Chondrocyte (in vitro differentiated cells): ENCODE measurements around the gene CTSF. TPM values are rescaled to one million over a fixed set of nuclear protein-coding genes. Genes with fewer than 3 reads are reported as not detected.

Experiments
- DNase-seq: peaks from one replicate; pipeline ENCODE4 v3.0.0; 2021; ENCODE audit warnings: mixed read lengths, low spot score
- H3K27ac Mint-ChIP-seq: one replicate; pipeline ENCODE4 v1.8.0; 2021; ENCODE audit warnings: mild to moderate bottlenecking, moderate library complexity, mixed read lengths; ENCODE audit not compliant: unreplicated experiment
- H3K27me3 Mint-ChIP-seq: 2 replicates; pipeline ENCODE4 v1.8.0; 2021; ENCODE audit warnings: low read depth, mixed read lengths
- H3K36me3 Mint-ChIP-seq: 2 replicates; pipeline ENCODE4 v1.8.0; 2021; ENCODE audit warnings: low read depth, mixed read lengths
- H3K4me1 Mint-ChIP-seq: 2 replicates; pipeline ENCODE4 v1.8.0; 2021; ENCODE audit warnings: low read depth, mild to moderate bottlenecking, mixed read lengths
- H3K4me3 Mint-ChIP-seq: one replicate; pipeline ENCODE4 v1.8.0; 2021; ENCODE audit warnings: mild to moderate bottlenecking, moderate library complexity, mixed read lengths; ENCODE audit not compliant: unreplicated experiment
- H3K9me3 Mint-ChIP-seq: 2 replicates; pipeline ENCODE4 v1.8.0; 2021; ENCODE audit warnings: low read depth, mixed read lengths
- CTCF ChIP-seq: fragments of 200-600 bp; sonication (generic); IDR thresholded peaks from 2 replicates; pipeline ENCODE4 v1.5.0; 2021; ENCODE audit warnings: antibody characterized with exemption, mild to moderate bottlenecking, moderate library complexity
- total RNA-seq: library from RNA; stranded (reverse); gene quantifications from 3 replicates; pipeline ENCODE4 v1.2.1, GENCODE V29; 2021

CTSF gene
- total RNA-seq, 1 donor from 2014 or later: not detected

- no peak for DNase-seq
- H3K9me3 Mint-ChIP-seq: no peaks in the 10 kb centered on the region
- H3K36me3 Mint-ChIP-seq: no peaks in the 10 kb centered on the region
- TF ChIP-seq CTCF: no peak
- H3K27me3 Mint-ChIP-seq: no peaks in the 10 kb centered on the region
- no peak overlapping the region for H3K27ac Mint-ChIP-seq
- no peaks in the 10 kb centered on the region for H3K4me1 Mint-ChIP-seq
- H3K4me3 Mint-ChIP-seq: no peak overlapping the region
These were observed 12.3 kb downstream of the CTSF start for GRCh38 chr11:66556086-66556485.

GRCh38 chr11:66555416-66555815, 13.0 kb downstream of the CTSF start:
- no peak for TF ChIP-seq CTCF
- DNase-seq: no peak
- Mint-ChIP-seq H3K36me3 (no peaks in the 10 kb centered on the region), H3K9me3 (no peaks in the 10 kb centered on the region), H3K4me3 (no peak overlapping the region), H3K27me3 (no peaks in the 10 kb centered on the region), H3K27ac (no peak overlapping the region), H3K4me1 (no peaks in the 10 kb centered on the region)

- Mint-ChIP-seq H3K4me1 (no peaks in the 10 kb centered on the region), H3K36me3 (no peaks in the 10 kb centered on the region), H3K27me3 (no peaks in the 10 kb centered on the region), H3K9me3 (no peaks in the 10 kb centered on the region), H3K27ac (no peak overlapping the region), H3K4me3 (no peak overlapping the region)
- DNase-seq: no peak
- no peak for TF ChIP-seq CTCF
These were observed 13.8 kb downstream of the CTSF start for GRCh38 chr11:66554602-66555001.

- no peaks in the 10 kb centered on the region for H3K9me3 Mint-ChIP-seq
- no peak overlapping the region for H3K27ac Mint-ChIP-seq
- no peak for TF ChIP-seq CTCF
- DNase-seq: no peak
- no peak overlapping the region for H3K4me3 Mint-ChIP-seq
- no peaks in the 10 kb centered on the region for H3K36me3 Mint-ChIP-seq
- H3K4me1 Mint-ChIP-seq: peaks cover 6% of the 10 kb centered on the region
- H3K27me3 Mint-ChIP-seq: no peaks in the 10 kb centered on the region
These were observed 17.5 kb downstream of the CTSF start for GRCh38 chr11:66550887-66551286.

- H3K36me3 Mint-ChIP-seq: no peaks in the 10 kb centered on the region
- H3K27me3 Mint-ChIP-seq: no peaks in the 10 kb centered on the region
- TF ChIP-seq CTCF: no peak
- peaks cover 11% of the 10 kb centered on the region for H3K4me1 Mint-ChIP-seq
- H3K4me3 Mint-ChIP-seq: no peak overlapping the region
- no peaks in the 10 kb centered on the region for H3K9me3 Mint-ChIP-seq
- DNase-seq: no peak
- peak overlapping the region; percentile 32 for H3K27ac Mint-ChIP-seq
These were observed 18.7 kb downstream of the CTSF start for GRCh38 chr11:66549696-66550095.
